Activated CD8-positive, alpha-beta T cell treated with anti-CD3 and anti-CD28 coated beads, Interleukin-2, amount 10 ng/mL, durations not matched to agents 7 days and 5 days (primary cell): ENCODE measurements around the gene CYRIA. TPM values are rescaled to one million over a fixed set of nuclear protein-coding genes. Genes with fewer than 3 reads are reported as not detected.

Experiments used
- ATAC-seq: fragments of 150-1000 bp; cut with Tn5 transposase; one replicate; pipeline ENCODE4 v1.10.0; 2021; ENCODE audit warnings: moderate library complexity
- CTCF ChIA-PET: fragments of 350-600 bp; sonication (Branson Sonifier 250); formaldehyde crosslinking; loops from one replicate; lab custom pipeline; 2021; ENCODE audit warnings: antibody characterized with exemption; lab: Charles Lee
- POLR2A ChIA-PET: fragments of 350-600 bp; sonication (Branson Sonifier 250); formaldehyde crosslinking; loops from one replicate; lab custom pipeline; 2021; ENCODE audit warnings: antibody characterized with exemption; lab: Charles Lee
- DNase-seq: peaks from one replicate; pipeline ENCODE4 v3.0.0-alpha.2; 2020
- H3K27ac Mint-ChIP-seq: one replicate; pipeline ENCODE4 v1.8.0; 2021; ENCODE audit warnings: mild to moderate bottlenecking, mixed read lengths
- H3K27me3 Mint-ChIP-seq: one replicate; pipeline ENCODE4 v1.8.0; 2021; ENCODE audit warnings: low read depth, mixed read lengths
- H3K36me3 Mint-ChIP-seq: one replicate; pipeline ENCODE4 v1.8.0; 2021; ENCODE audit warnings: low read depth, mixed read lengths
- H3K4me1 Mint-ChIP-seq: one replicate; pipeline ENCODE4 v1.8.0; 2021; ENCODE audit warnings: low read depth, mixed read lengths
- H3K4me3 Mint-ChIP-seq: one replicate; pipeline ENCODE4 v1.8.0; 2021; ENCODE audit warnings: mild to moderate bottlenecking, mixed read lengths
- H3K9me3 Mint-ChIP-seq: one replicate; pipeline ENCODE4 v1.8.0; 2022; ENCODE audit warnings: mixed read lengths; ENCODE audit not compliant: insufficient read depth
- total RNA-seq, 2 experiments: library from RNA; stranded (reverse); gene quantifications; one replicate each; pipeline ENCODE4 v1.2.3, GENCODE V29; 2021

Gene CYRIA
- total RNA-seq, 2 experiments from 2014 or later, result 0.78 to 0.84 TPM

GRCh38 chr2:16633621-16634430, 31.8 kb downstream of the CYRIA start:
- no peaks in the 10 kb centered on the region for H3K9me3 Mint-ChIP-seq
- no peak for DNase-seq
- H3K4me3 Mint-ChIP-seq, result no peak overlapping the region
- H3K27me3 Mint-ChIP-seq, result peaks cover 7% of the 10 kb centered on the region
- no peak overlapping the region for H3K27ac Mint-ChIP-seq
- ChIA-PET POLR2A (no interaction called here), CTCF (no interaction called here)
- no peak for ATAC-seq
- H3K4me1 Mint-ChIP-seq, result peaks cover 9% of the 10 kb centered on the region
- H3K36me3 Mint-ChIP-seq, result no peaks in the 10 kb centered on the region

- CTCF ChIA-PET, result no interaction called here
- ATAC-seq, result no peak
- Mint-ChIP-seq H3K9me3 (no peaks in the 10 kb centered on the region), H3K4me3 (no peak overlapping the region), H3K4me1 (no peaks in the 10 kb centered on the region), H3K27me3 (peaks cover 7% of the 10 kb centered on the region), H3K36me3 (no peaks in the 10 kb centered on the region), H3K27ac (no peak overlapping the region)
- DNase-seq, result no peak
- POLR2A ChIA-PET, result no interaction called here
Measured at GRCh38 chr2:16632598-16632997, 33.0 kb downstream of the CYRIA start.

GRCh38 chr2:16630463-16630862, 35.2 kb downstream of the CYRIA start:
- Mint-ChIP-seq H3K4me1 (peaks cover under 1% of the 10 kb centered on the region), H3K36me3 (no peaks in the 10 kb centered on the region), H3K27ac (no peak overlapping the region), H3K4me3 (no peak overlapping the region), H3K9me3 (no peaks in the 10 kb centered on the region), H3K27me3 (peaks cover 6% of the 10 kb centered on the region)
- no peak for DNase-seq
- POLR2A ChIA-PET, result no interaction called here
- CTCF ChIA-PET, result interaction anchor here (0.6 to 1.6 kb wide), 3 partner anchors 22 to 131 kb away, joined by 3 to 6 read pairs (median 3); no protein-coding TSS in a partner anchor
- no peak for ATAC-seq

- Mint-ChIP-seq H3K27ac (no peak overlapping the region), H3K4me3 (no peak overlapping the region), H3K4me1 (peaks cover 8% of the 10 kb centered on the region), H3K27me3 (no peaks in the 10 kb centered on the region), H3K9me3 (no peaks in the 10 kb centered on the region), H3K36me3 (no peaks in the 10 kb centered on the region)
- POLR2A ChIA-PET, result no interaction called here
- ATAC-seq (no peak), DNase-seq (no peak)
- CTCF ChIA-PET, result interaction anchor here (0.6 to 2.4 kb wide), 4 partner anchors 8 to 132 kb away, joined by 3 to 6 read pairs (median 4); no protein-coding TSS in a partner anchor
Measured at GRCh38 chr2:16629770-16630169, 35.9 kb downstream of the CYRIA start.

- H3K27me3 Mint-ChIP-seq, result no peaks in the 10 kb centered on the region
- ATAC-seq (no peak), DNase-seq (no peak)
- CTCF ChIA-PET, result interaction anchor here (0.9 to 2.4 kb wide), 2 partner anchors 8 to 20 kb away, joined by 3 to 5 read pairs; no protein-coding TSS in a partner anchor
- H3K4me3 Mint-ChIP-seq, result no peak overlapping the region
- no peaks in the 10 kb centered on the region for H3K36me3 Mint-ChIP-seq
- H3K27ac Mint-ChIP-seq, result no peak overlapping the region
- peaks cover 8% of the 10 kb centered on the region for H3K4me1 Mint-ChIP-seq
- POLR2A ChIA-PET, result no interaction called here
- H3K9me3 Mint-ChIP-seq, result no peaks in the 10 kb centered on the region
Measured at GRCh38 chr2:16629044-16629443, 36.6 kb downstream of the CYRIA start.

- ChIA-PET CTCF (interaction anchor here (2.4 kb wide), 1 partner anchor 9 kb away, joined by 5 read pairs; no protein-coding TSS in a partner anchor), POLR2A (interaction anchor here (0.6 kb wide), 1 partner anchor 109 kb away, joined by 3 read pairs; no protein-coding TSS in a partner anchor)
- no peaks in the 10 kb centered on the region for H3K36me3 Mint-ChIP-seq
- H3K4me3 Mint-ChIP-seq, result no peak overlapping the region
- H3K9me3 Mint-ChIP-seq, result no peaks in the 10 kb centered on the region
- no peak for DNase-seq
- H3K27ac Mint-ChIP-seq, result no peak overlapping the region
- H3K4me1 Mint-ChIP-seq, result peaks cover 11% of the 10 kb centered on the region
- no peaks in the 10 kb centered on the region for H3K27me3 Mint-ChIP-seq
- no peak for ATAC-seq
Measured at GRCh38 chr2:16628314-16628713, 37.3 kb downstream of the CYRIA start.

- DNase-seq (no peak), ATAC-seq (no peak)
- ChIA-PET CTCF (interaction anchor here (0.7 to 2.4 kb wide), 2 partner anchors 10 to 14 kb away, joined by 3 to 5 read pairs; no protein-coding TSS in a partner anchor), POLR2A (no interaction called here)
- Mint-ChIP-seq H3K36me3 (no peaks in the 10 kb centered on the region), H3K4me1 (peaks cover 21% of the 10 kb centered on the region), H3K4me3 (no peak overlapping the region), H3K27me3 (no peaks in the 10 kb centered on the region), H3K9me3 (no peaks in the 10 kb centered on the region), H3K27ac (no peak overlapping the region)
Measured at GRCh38 chr2:16626997-16627605, 38.5 kb downstream of the CYRIA start.

- Mint-ChIP-seq H3K27me3 (peaks cover 3% of the 10 kb centered on the region), H3K4me3 (no peak overlapping the region), H3K36me3 (no peaks in the 10 kb centered on the region), H3K27ac (no peak overlapping the region), H3K4me1 (peaks cover 21% of the 10 kb centered on the region), H3K9me3 (no peaks in the 10 kb centered on the region)
- POLR2A ChIA-PET, result no interaction called here
- CTCF ChIA-PET, result no interaction called here
- DNase-seq (no peak), ATAC-seq (no peak)
Measured at GRCh38 chr2:16626497-16626896, 39.1 kb downstream of the CYRIA start.

GRCh38 chr2:16625759-16626158, 39.9 kb downstream of the CYRIA start:
- DNase-seq (no peak), ATAC-seq (no peak)
- no peaks in the 10 kb centered on the region for H3K36me3 Mint-ChIP-seq
- peaks cover 3% of the 10 kb centered on the region for H3K27me3 Mint-ChIP-seq
- no peak overlapping the region for H3K27ac Mint-ChIP-seq
- ChIA-PET CTCF (no interaction called here), POLR2A (no interaction called here)
- H3K4me3 Mint-ChIP-seq, result no peak overlapping the region
- no peaks in the 10 kb centered on the region for H3K9me3 Mint-ChIP-seq
- H3K4me1 Mint-ChIP-seq, result peaks cover 21% of the 10 kb centered on the region

GRCh38 chr2:16625201-16625729, 40.4 kb downstream of the CYRIA start:
- H3K4me3 Mint-ChIP-seq, result no peak overlapping the region
- H3K27me3 Mint-ChIP-seq, result peaks cover 3% of the 10 kb centered on the region
- H3K27ac Mint-ChIP-seq, result peak overlapping the region; percentile 12
- ChIA-PET POLR2A (no interaction called here), CTCF (no interaction called here)
- no peaks in the 10 kb centered on the region for H3K36me3 Mint-ChIP-seq
- H3K4me1 Mint-ChIP-seq, result peaks cover 21% of the 10 kb centered on the region
- no peak for ATAC-seq
- no peak for DNase-seq
- no peaks in the 10 kb centered on the region for H3K9me3 Mint-ChIP-seq

GRCh38 chr2:16624436-16624780, 41.2 kb downstream of the CYRIA start:
- H3K9me3 Mint-ChIP-seq, result no peaks in the 10 kb centered on the region
- H3K27me3 Mint-ChIP-seq, result peaks cover 3% of the 10 kb centered on the region
- H3K4me1 Mint-ChIP-seq, result peaks cover 21% of the 10 kb centered on the region
- ChIA-PET CTCF (interaction anchor here (3.9 kb wide), 1 partner anchor 16 kb away, joined by 22 read pairs; no protein-coding TSS in a partner anchor), POLR2A (no interaction called here)
- no peak overlapping the region for H3K4me3 Mint-ChIP-seq
- no peaks in the 10 kb centered on the region for H3K36me3 Mint-ChIP-seq
- DNase-seq (no peak), ATAC-seq (no peak)
- H3K27ac Mint-ChIP-seq, result no peak overlapping the region
